Astrocyte (in vitro differentiated cells and primary cell): Measurements from ENCODE around the gene DYNLT2B. TPM values are rescaled to one million over a fixed set of nuclear protein-coding genes. Genes with fewer than 3 reads are reported as not detected.

Experiments
- DNase-seq: peaks from one replicate; pipeline ENCODE4 v3.0.0-alpha.2; 2010; ENCODE audit warnings: low read depth
- FAIRE-seq: peaks from 2 replicates; lab custom pipeline; 2011; peaks lifted over from hg19 to GRCh38; lab: Jason Lieb, UNC
- H2AFZ ChIP-seq: 2 replicates; pipeline ENCODE4 v1.6.0; 2012; ENCODE audit warnings: low read depth, low read length, inconsistent platforms
- H3K27ac ChIP-seq: 2 replicates; pipeline ENCODE4 v1.5.1; 2011; ENCODE audit warnings: low read depth, low read length, inconsistent platforms
- H3K27me3 ChIP-seq: 2 replicates; pipeline ENCODE4 v1.6.0; 2011; ENCODE audit warnings: low read length, inconsistent platforms; ENCODE audit not compliant: insufficient read depth
- H3K36me3 ChIP-seq: 2 replicates; pipeline ENCODE4 v1.5.1; 2011; ENCODE audit warnings: low read length, inconsistent platforms; ENCODE audit not compliant: insufficient read depth
- H3K4me1 ChIP-seq: 2 replicates; pipeline ENCODE4 v1.5.1; 2011; ENCODE audit warnings: low read length, inconsistent platforms; ENCODE audit not compliant: insufficient read depth
- H3K4me2 ChIP-seq: 2 replicates; pipeline ENCODE4 v1.6.0; 2012; ENCODE audit warnings: low read length, inconsistent platforms
- H3K4me3 ChIP-seq: 2 replicates; pipeline ENCODE4 v1.5.1; 2011; ENCODE audit warnings: low read depth, mild to moderate bottlenecking, low read length, inconsistent platforms; ENCODE audit not compliant: insufficient read depth
- H3K79me2 ChIP-seq: 2 replicates; pipeline ENCODE4 v1.6.0; 2012; ENCODE audit warnings: mild to moderate bottlenecking, low read length, inconsistent platforms; ENCODE audit not compliant: insufficient read depth
- H3K9ac ChIP-seq: 2 replicates; pipeline ENCODE4 v1.6.0; 2012; ENCODE audit warnings: mild to moderate bottlenecking, low read length, inconsistent platforms
- H3K9me3 ChIP-seq: 2 replicates; pipeline ENCODE4 v1.5.1; 2012; ENCODE audit warnings: low read depth, mild to moderate bottlenecking, low read length, inconsistent platforms; ENCODE audit not compliant: insufficient read depth
- H4K20me1 ChIP-seq: 2 replicates; pipeline ENCODE4 v1.6.0; 2012; ENCODE audit warnings: low read length, inconsistent platforms; ENCODE audit not compliant: insufficient read depth
- H3K27ac Mint-ChIP-seq: one replicate; pipeline ENCODE4 v1.8.0; 2021; ENCODE audit warnings: mild to moderate bottlenecking, mixed read lengths; ENCODE audit not compliant: unreplicated experiment
- H3K27me3 Mint-ChIP-seq: one replicate; pipeline ENCODE4 v1.8.0; 2021; ENCODE audit warnings: low read depth, mixed read lengths; ENCODE audit not compliant: unreplicated experiment
- H3K36me3 Mint-ChIP-seq: one replicate; pipeline ENCODE4 v1.8.0; 2021; ENCODE audit warnings: low read depth, mixed read lengths; ENCODE audit not compliant: unreplicated experiment
- H3K4me1 Mint-ChIP-seq: one replicate; pipeline ENCODE4 v1.8.0; 2021; ENCODE audit warnings: low read depth, mixed read lengths; ENCODE audit not compliant: unreplicated experiment
- H3K4me3 Mint-ChIP-seq: one replicate; pipeline ENCODE4 v1.8.0; 2021; ENCODE audit warnings: mild to moderate bottlenecking, moderate library complexity, mixed read lengths; ENCODE audit not compliant: unreplicated experiment
- H3K9me3 Mint-ChIP-seq: one replicate; pipeline ENCODE4 v1.8.0; 2021; ENCODE audit warnings: mild to moderate bottlenecking, mixed read lengths; ENCODE audit not compliant: unreplicated experiment
- EZH2 ChIP-seq: IDR thresholded peaks from 2 replicates; pipeline ENCODE4 v1.6.1; 2012; ENCODE audit warnings: mild to moderate bottlenecking, low read length, inconsistent platforms; ENCODE audit not compliant: insufficient read depth
- total RNA-seq: library from RNA; stranded (reverse); gene quantifications from 2 replicates; pipeline ENCODE4 v1.2.1, GENCODE V29; 2021
- TF ChIP-seq, protein P1 (sequence below): IDR thresholded peaks from 2 replicates; pipeline ENCODE4 v1.5.1; 2011; ENCODE audit warnings: low read depth, mild to moderate bottlenecking, inconsistent platforms, low read length, moderate library complexity; ENCODE audit not compliant: insufficient read depth

The DYNLT2B gene
- total RNA-seq, 1 donor from 2014 or later, result 10.9 TPM

DNA sequence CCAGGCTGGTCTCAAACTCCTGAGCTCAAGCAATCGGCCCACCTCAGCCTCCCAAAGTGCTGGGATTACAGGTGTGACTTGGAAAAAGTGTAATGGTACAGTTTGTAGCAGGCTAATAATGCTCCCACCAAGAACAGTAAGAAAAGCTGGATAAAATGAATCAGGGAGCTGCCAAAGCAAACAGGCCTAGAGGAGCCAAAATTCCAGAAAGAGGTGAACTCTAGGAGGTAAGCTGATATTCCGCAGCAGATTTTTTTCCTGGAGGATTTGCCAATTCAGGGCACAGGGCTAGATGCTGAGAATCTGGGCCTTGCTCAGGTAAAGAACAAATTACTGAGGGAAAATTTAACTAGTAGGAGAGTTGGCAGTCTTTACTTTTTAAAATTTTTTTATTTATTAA, 19.5 kb downstream of the DYNLT2B start:
- Histone ChIP-seq H3K79me2 (no peaks in the 10 kb centered on the region), H4K20me1 (no peaks in the 10 kb centered on the region), H3K4me2 (no peak overlapping the region), H3K9ac (no peak overlapping the region), H3K9me3 (no peaks in the 10 kb centered on the region), H3K4me1 (no peaks in the 10 kb centered on the region), H3K36me3 (no peaks in the 10 kb centered on the region), H3K4me3 (no peak overlapping the region), H2AFZ (no peak overlapping the region), H3K27me3 (no peaks in the 10 kb centered on the region), H3K27ac (no peak overlapping the region)
- FAIRE-seq, result no peak
- H3K4me3 Mint-ChIP-seq, result no peak overlapping the region
- peaks cover 12% of the 10 kb centered on the region for H3K36me3 Mint-ChIP-seq
- TF ChIP-seq, protein P1, sequence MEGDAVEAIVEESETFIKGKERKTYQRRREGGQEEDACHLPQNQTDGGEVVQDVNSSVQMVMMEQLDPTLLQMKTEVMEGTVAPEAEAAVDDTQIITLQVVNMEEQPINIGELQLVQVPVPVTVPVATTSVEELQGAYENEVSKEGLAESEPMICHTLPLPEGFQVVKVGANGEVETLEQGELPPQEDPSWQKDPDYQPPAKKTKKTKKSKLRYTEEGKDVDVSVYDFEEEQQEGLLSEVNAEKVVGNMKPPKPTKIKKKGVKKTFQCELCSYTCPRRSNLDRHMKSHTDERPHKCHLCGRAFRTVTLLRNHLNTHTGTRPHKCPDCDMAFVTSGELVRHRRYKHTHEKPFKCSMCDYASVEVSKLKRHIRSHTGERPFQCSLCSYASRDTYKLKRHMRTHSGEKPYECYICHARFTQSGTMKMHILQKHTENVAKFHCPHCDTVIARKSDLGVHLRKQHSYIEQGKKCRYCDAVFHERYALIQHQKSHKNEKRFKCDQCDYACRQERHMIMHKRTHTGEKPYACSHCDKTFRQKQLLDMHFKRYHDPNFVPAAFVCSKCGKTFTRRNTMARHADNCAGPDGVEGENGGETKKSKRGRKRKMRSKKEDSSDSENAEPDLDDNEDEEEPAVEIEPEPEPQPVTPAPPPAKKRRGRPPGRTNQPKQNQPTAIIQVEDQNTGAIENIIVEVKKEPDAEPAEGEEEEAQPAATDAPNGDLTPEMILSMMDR, result no peak
- no peak for TF ChIP-seq EZH2
- H3K27ac Mint-ChIP-seq, result no peak overlapping the region
- no peaks in the 10 kb centered on the region for H3K27me3 Mint-ChIP-seq
- no peak for DNase-seq
- no peaks in the 10 kb centered on the region for H3K9me3 Mint-ChIP-seq
- peaks cover 3% of the 10 kb centered on the region for H3K4me1 Mint-ChIP-seq

DNA sequence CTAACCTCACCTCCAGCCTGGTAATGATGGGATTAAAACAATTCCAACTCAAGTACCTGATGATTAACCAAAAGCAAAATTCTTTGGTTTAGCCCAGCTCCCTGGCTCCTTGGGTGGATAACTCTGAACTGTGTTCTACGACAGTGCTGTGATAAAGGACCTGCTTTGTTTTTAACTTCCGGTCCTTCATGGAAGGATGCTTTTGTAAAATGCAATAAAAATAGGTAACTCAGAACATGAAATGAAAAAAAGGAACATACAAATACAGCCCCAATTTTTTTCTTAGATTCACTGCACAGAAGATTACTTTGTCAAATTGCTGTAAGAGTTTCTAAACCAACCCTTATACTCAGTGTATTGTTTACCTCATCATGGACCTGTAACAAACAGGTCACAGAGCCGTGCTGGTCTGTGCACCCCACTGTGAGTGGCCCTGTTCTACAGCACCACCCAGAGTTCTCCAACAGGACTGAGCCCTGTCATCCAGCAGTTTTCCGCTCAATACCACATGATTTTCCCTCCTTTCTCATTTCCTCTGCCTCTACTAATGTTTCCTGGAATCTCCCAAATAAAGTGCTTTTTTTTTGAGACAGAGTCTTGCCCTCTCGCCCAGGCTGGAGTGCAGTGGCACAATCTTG, 25.6 kb downstream of the DYNLT2B start:
- H3K36me3 Mint-ChIP-seq, result no peaks in the 10 kb centered on the region
- no peak overlapping the region for H3K4me3 Mint-ChIP-seq
- Histone ChIP-seq H3K9me3 (no peaks in the 10 kb centered on the region), H4K20me1 (no peaks in the 10 kb centered on the region), H2AFZ (no peak overlapping the region), H3K79me2 (peaks cover 12% of the 10 kb centered on the region), H3K4me1 (no peaks in the 10 kb centered on the region), H3K9ac (no peak overlapping the region), H3K27ac (no peak overlapping the region), H3K4me2 (no peak overlapping the region), H3K27me3 (no peaks in the 10 kb centered on the region), H3K4me3 (no peak overlapping the region), H3K36me3 (no peaks in the 10 kb centered on the region)
- no peaks in the 10 kb centered on the region for H3K27me3 Mint-ChIP-seq
- H3K9me3 Mint-ChIP-seq, result no peaks in the 10 kb centered on the region
- no peak for FAIRE-seq
- TF ChIP-seq EZH2, result no peak
- TF ChIP-seq, protein P1, result no peak
- no peak for DNase-seq
- no peak overlapping the region for H3K27ac Mint-ChIP-seq
- H3K4me1 Mint-ChIP-seq, result peaks cover 2% of the 10 kb centered on the region

DNA sequence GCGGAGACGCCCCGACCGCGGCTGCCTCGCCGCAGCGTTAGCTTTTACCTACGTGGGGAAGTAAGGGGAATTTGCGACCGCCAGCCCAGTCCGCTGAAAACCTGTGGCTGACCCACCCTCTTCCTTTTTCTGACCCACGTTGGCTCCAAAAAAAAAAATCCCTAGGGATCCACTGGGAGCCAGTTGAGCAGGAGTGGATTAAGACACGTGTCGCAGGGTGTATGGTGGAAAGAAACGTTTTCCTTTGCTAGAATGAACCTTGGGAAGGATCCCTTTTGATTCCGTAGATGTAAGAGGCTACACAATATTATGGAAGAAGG, 29.9 kb downstream of the DYNLT2B start:
- peak overlapping the region; percentile 100 for H3K4me3 Mint-ChIP-seq
- Histone ChIP-seq H3K27ac (peak overlapping the region; percentile 88), H3K4me1 (peaks cover 19% of the 10 kb centered on the region), H4K20me1 (peaks cover 31% of the 10 kb centered on the region), H3K27me3 (no peaks in the 10 kb centered on the region), H2AFZ (peak overlapping the region; percentile 95), H3K36me3 (no peaks in the 10 kb centered on the region), H3K9me3 (no peaks in the 10 kb centered on the region), H3K79me2 (peaks cover 55% of the 10 kb centered on the region), H3K4me2 (peak overlapping the region; percentile 97), H3K4me3 (peak overlapping the region; percentile 97), H3K9ac (peak overlapping the region; percentile 97)
- H3K27me3 Mint-ChIP-seq, result no peaks in the 10 kb centered on the region
- H3K36me3 Mint-ChIP-seq, result no peaks in the 10 kb centered on the region
- no peak for FAIRE-seq
- DNase-seq, result no peak
- H3K27ac Mint-ChIP-seq, result peak overlapping the region; percentile 86
- TF ChIP-seq EZH2, result no peak
- TF ChIP-seq, protein P1, result no peak
- H3K9me3 Mint-ChIP-seq, result no peaks in the 10 kb centered on the region
- H3K4me1 Mint-ChIP-seq, result peaks cover 26% of the 10 kb centered on the region
